Neural progenitor cell (in vitro differentiated cells): ENCODE data around the gene ELMO1. TPM values are rescaled to one million over a fixed set of nuclear protein-coding genes. Genes with fewer than 3 reads are reported as not detected.

ENCODE experiments used
- DNase-seq: peaks from one replicate; pipeline ENCODE4 v3.0.0-alpha.2; 2016; ENCODE audit warnings: low spot score
- H2AFZ ChIP-seq: fragments of 200-600 bp; sonication (generic); replicated peaks from 2 replicates; pipeline ENCODE4 v1.6.1; 2016; ENCODE audit warnings: antibody characterized with exemption
- H3F3A ChIP-seq: fragments of 200-600 bp; sonication (generic); 2 replicates; pipeline ENCODE4 v1.6.1; 2016; ENCODE audit warnings: antibody characterized with exemption, low read depth
- H3K27ac ChIP-seq: fragments of 200-600 bp; sonication (generic); 2 replicates; pipeline ENCODE4 v1.5.1; 2016; ENCODE audit warnings: mild to moderate bottlenecking
- H3K27me3 ChIP-seq: fragments of 200-600 bp; sonication (generic); 2 replicates; pipeline ENCODE4 v1.6.1; 2016; ENCODE audit warnings: mild to moderate bottlenecking, moderate library complexity
- H3K36me3 ChIP-seq: fragments of 200-600 bp; sonication (generic); 2 replicates; pipeline ENCODE4 v1.5.1; 2016
- H3K4me1 ChIP-seq: fragments of 200-600 bp; sonication (generic); 2 replicates; pipeline ENCODE4 v1.6.1; 2016; ENCODE audit warnings: mixed run types
- H3K4me2 ChIP-seq: fragments of 200-600 bp; sonication (generic); 2 replicates; pipeline ENCODE4 v1.6.1; 2016
- H3K4me3 ChIP-seq: fragments of 200-600 bp; sonication (generic); 2 replicates; pipeline ENCODE4 v1.5.1; 2016
- H3K79me2 ChIP-seq: fragments of 200-600 bp; sonication (generic); 2 replicates; pipeline ENCODE4 v1.6.1; 2016; ENCODE audit warnings: low read depth
- H3K9ac ChIP-seq: fragments of 200-600 bp; sonication (generic); 2 replicates; pipeline ENCODE4 v1.6.1; 2016
- H3K9me3 ChIP-seq: fragments of 200-600 bp; sonication (generic); 2 replicates; pipeline ENCODE4 v1.5.1; 2016; ENCODE audit warnings: low read depth
- H4K20me1 ChIP-seq: fragments of 200-600 bp; sonication (generic); 2 replicates; pipeline ENCODE4 v1.6.1; 2016; ENCODE audit warnings: low read depth
- H3K27ac Mint-ChIP-seq: 3 replicates; pipeline ENCODE4 v1.8.0; 2021; ENCODE audit warnings: mixed read lengths
- H3K27me3 Mint-ChIP-seq: 2 replicates; pipeline ENCODE4 v1.8.0; 2022; ENCODE audit warnings: low read depth, mild to moderate bottlenecking, inconsistent platforms, moderate library complexity, mixed read lengths; ENCODE audit not compliant: insufficient read depth
- H3K36me3 Mint-ChIP-seq: 3 replicates; pipeline ENCODE4 v1.8.0; 2021; ENCODE audit warnings: mixed read lengths
- H3K4me1 Mint-ChIP-seq: 3 replicates; pipeline ENCODE4 v1.8.0; 2021; ENCODE audit warnings: mixed read lengths
- H3K4me3 Mint-ChIP-seq: 3 replicates; pipeline ENCODE4 v1.8.0; 2021; ENCODE audit warnings: mild to moderate bottlenecking, moderate library complexity, mixed read lengths
- H3K9me3 Mint-ChIP-seq: 3 replicates; pipeline ENCODE4 v1.8.0; 2020; ENCODE audit warnings: mixed read lengths
- CTCF ChIP-seq: fragments of 200-600 bp; sonication (generic); IDR thresholded peaks from 2 replicates; pipeline ENCODE4 v1.5.1; 2017; ENCODE audit warnings: antibody characterized with exemption, mild to moderate bottlenecking
- EZH2 ChIP-seq: fragments of 200-600 bp; sonication (generic); IDR thresholded peaks from 2 replicates; pipeline ENCODE4 v1.6.1; 2017; ENCODE audit warnings: antibody characterized with exemption, mild to moderate bottlenecking, moderate library complexity
- EZH2phosphoT487 ChIP-seq: fragments of 200-600 bp; sonication (generic); IDR thresholded peaks from 2 replicates; pipeline ENCODE4 v1.6.1; 2017; ENCODE audit warnings: antibody characterized with exemption
- total RNA-seq: library from RNA; depleted of rRNA; stranded (reverse); fragments of >200 nt; gene quantifications from 2 replicates; pipeline ENCODE4 v1.2.3, GENCODE V29; 2015; ENCODE audit warnings: low replicate concordance

The ELMO1 gene
- total RNA-seq, 1 donor from 2014 or later = 22.0 TPM

GRCh38 chr7:37445790-37446189, 2.9 kb downstream of the ELMO1 start:
- H4K20me1 ChIP-seq = no peaks in the 10 kb centered on the region
- peaks cover 22% of the 10 kb centered on the region for H3F3A ChIP-seq
- H3K27me3 ChIP-seq = peaks cover 26% of the 10 kb centered on the region
- H3K36me3 ChIP-seq = no peaks in the 10 kb centered on the region
- no peak overlapping the region for H3K27ac Mint-ChIP-seq
- TF ChIP-seq EZH2phosphoT487 (no peak), EZH2 (no peak), CTCF (no peak)
- H3K9ac ChIP-seq = no peak overlapping the region
- peaks cover 13% of the 10 kb centered on the region for H3K27me3 Mint-ChIP-seq
- no peak overlapping the region for H3K27ac ChIP-seq
- H3K4me3 Mint-ChIP-seq = peak overlapping the region; percentile 48
- no peak overlapping the region for H3K4me2 ChIP-seq
- peaks cover 7% of the 10 kb centered on the region for H3K79me2 ChIP-seq
- peaks cover 41% of the 10 kb centered on the region for H3K4me1 Mint-ChIP-seq
- peaks cover 26% of the 10 kb centered on the region for H3K4me1 ChIP-seq
- no peak for DNase-seq
- no peaks in the 10 kb centered on the region for H3K9me3 Mint-ChIP-seq
- H3K4me3 ChIP-seq = no peak overlapping the region
- no peaks in the 10 kb centered on the region for H3K9me3 ChIP-seq
- H2AFZ ChIP-seq = no peak overlapping the region
- peaks cover 6% of the 10 kb centered on the region for H3K36me3 Mint-ChIP-seq

- Histone ChIP-seq H3K4me3 (no peak overlapping the region), H3K9ac (no peak overlapping the region), H3K36me3 (no peaks in the 10 kb centered on the region), H3F3A (peaks cover 22% of the 10 kb centered on the region), H4K20me1 (no peaks in the 10 kb centered on the region), H3K79me2 (peaks cover 7% of the 10 kb centered on the region), H3K27me3 (peaks cover 20% of the 10 kb centered on the region), H2AFZ (no peak overlapping the region), H3K27ac (no peak overlapping the region), H3K4me2 (no peak overlapping the region), H3K9me3 (no peaks in the 10 kb centered on the region), H3K4me1 (peaks cover 26% of the 10 kb centered on the region)
- no peak for DNase-seq
- H3K36me3 Mint-ChIP-seq = peaks cover 6% of the 10 kb centered on the region
- TF ChIP-seq EZH2phosphoT487 (no peak), CTCF (no peak), EZH2 (no peak)
- H3K4me3 Mint-ChIP-seq = no peak overlapping the region
- peaks cover 38% of the 10 kb centered on the region for H3K4me1 Mint-ChIP-seq
- H3K27ac Mint-ChIP-seq = no peak overlapping the region
- peaks cover 13% of the 10 kb centered on the region for H3K27me3 Mint-ChIP-seq
- no peaks in the 10 kb centered on the region for H3K9me3 Mint-ChIP-seq
Observed at GRCh38 chr7:37445064-37445723, 3.5 kb downstream of the ELMO1 start.

- Histone ChIP-seq H3K4me1 (peaks cover 20% of the 10 kb centered on the region), H3K27me3 (peaks cover 8% of the 10 kb centered on the region), H3K4me3 (no peak overlapping the region), H3K4me2 (no peak overlapping the region), H3K27ac (no peak overlapping the region), H4K20me1 (no peaks in the 10 kb centered on the region), H3K79me2 (peaks cover 7% of the 10 kb centered on the region), H3F3A (peaks cover 11% of the 10 kb centered on the region), H3K9me3 (no peaks in the 10 kb centered on the region), H3K9ac (no peak overlapping the region), H3K36me3 (no peaks in the 10 kb centered on the region), H2AFZ (no peak overlapping the region)
- no peak overlapping the region for H3K4me3 Mint-ChIP-seq
- TF ChIP-seq EZH2phosphoT487 (no peak), CTCF (no peak), EZH2 (no peak)
- DNase-seq = no peak
- peaks cover 30% of the 10 kb centered on the region for H3K4me1 Mint-ChIP-seq
- peaks cover 12% of the 10 kb centered on the region for H3K27me3 Mint-ChIP-seq
- H3K9me3 Mint-ChIP-seq = no peaks in the 10 kb centered on the region
- peaks cover 6% of the 10 kb centered on the region for H3K36me3 Mint-ChIP-seq
- H3K27ac Mint-ChIP-seq = no peak overlapping the region
Observed at GRCh38 chr7:37443627-37444026, 5.0 kb downstream of the ELMO1 start.
